ENCODE data around the gene MBD3. TPM values are rescaled to one million over a fixed set of nuclear protein-coding genes. Genes with fewer than 3 reads are reported as not detected.

Gene MBD3
- total and polyA plus RNA-seq, 2 of the 4 experiments (the other 2 are of a cell fraction): 42.5 to 66.3 TPM

GRCh38 chr19:1556390-1557070 is 36.1 kb downstream of the MBD3 start:
- in situ Hi-C loops (cut with MboI; ENCODE audit: low sequenced_read_pairs) (no loop called here), intact Hi-C loops (cut with micrococcal nuclease) (no loop called here), dilution Hi-C loops (cut with HindIII; ENCODE audit: low sequenced_read_pairs, unreplicated experiment) (no loop called here)
- no peak overlapping the region for H2BK20ac ChIP-seq (ENCODE audit: low read depth, low read length)
- ChIA-PET POLR2A (ENCODE audit: unreplicated experiment) (no interaction called here), CTCF (no interaction called here)
- H3K9me3 ChIP-seq (ENCODE audit: control insufficient read depth, insufficient read depth, low read length): no peaks in the 10 kb centered on the region
- H4K5ac ChIP-seq (ENCODE audit: low read depth, low read length): no peak overlapping the region
- H3K9ac ChIP-seq (ENCODE audit: low read depth, low read length): no peak overlapping the region
- H4K8ac ChIP-seq (ENCODE audit: low read depth in 2 of 2, low read length in 2 of 2): no peak overlapping the region
- no peak overlapping the region for H3K4ac ChIP-seq (ENCODE audit: low read depth, low read length)
- no peak overlapping the region for H4K91ac ChIP-seq (ENCODE audit: insufficient read depth, low read depth, low read length)
- H3K18ac ChIP-seq (ENCODE audit: low read depth, low read length): no peak overlapping the region
- H2BK5ac ChIP-seq (ENCODE audit: low read depth, low read length, poor library complexity, severe bottlenecking): no peak overlapping the region
- H3K4me1 ChIP-seq (ENCODE audit: control insufficient read depth, insufficient read depth, low read length): peaks cover 2% of the 10 kb centered on the region; the same call in 1 of the 2 replicates
- TF ChIP-seq SMC3 (IDR thresholded peaks at IDR 0.05; ENCODE audit: low read depth, low read length) (no peak), FOS (IDR thresholded peaks at IDR 0.05; ENCODE audit: low read depth, low read length) (no peak), MAZ (IDR thresholded peaks at IDR 0.05; ENCODE audit: borderline replicate concordance, low read depth, low read length) (no peak), POLR2A (IDR thresholded peaks at IDR 0.05; ENCODE audit: low read depth, low read length) (no peak), NFE2L2 (IDR thresholded peaks at IDR 0.05; ENCODE audit: low read depth, low read length) (no peak), RAD21 (IDR thresholded peaks at IDR 0.05; ENCODE audit: low read length) (no peak), RCOR1 (IDR thresholded peaks at IDR 0.05; ENCODE audit: insufficient replicate concordance, low read length) (no peak), RFX5 (IDR thresholded peaks at IDR 0.05; ENCODE audit: low read depth, low read length) (no peak)
- TF ChIP-seq, protein P1, sequence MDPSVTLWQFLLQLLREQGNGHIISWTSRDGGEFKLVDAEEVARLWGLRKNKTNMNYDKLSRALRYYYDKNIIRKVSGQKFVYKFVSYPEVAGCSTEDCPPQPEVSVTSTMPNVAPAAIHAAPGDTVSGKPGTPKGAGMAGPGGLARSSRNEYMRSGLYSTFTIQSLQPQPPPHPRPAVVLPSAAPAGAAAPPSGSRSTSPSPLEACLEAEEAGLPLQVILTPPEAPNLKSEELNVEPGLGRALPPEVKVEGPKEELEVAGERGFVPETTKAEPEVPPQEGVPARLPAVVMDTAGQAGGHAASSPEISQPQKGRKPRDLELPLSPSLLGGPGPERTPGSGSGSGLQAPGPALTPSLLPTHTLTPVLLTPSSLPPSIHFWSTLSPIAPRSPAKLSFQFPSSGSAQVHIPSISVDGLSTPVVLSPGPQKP (IDR thresholded peaks at IDR 0.05; ENCODE audit: borderline replicate concordance, low read depth, low read length): no peak
- TF ChIP-seq, protein P2, sequence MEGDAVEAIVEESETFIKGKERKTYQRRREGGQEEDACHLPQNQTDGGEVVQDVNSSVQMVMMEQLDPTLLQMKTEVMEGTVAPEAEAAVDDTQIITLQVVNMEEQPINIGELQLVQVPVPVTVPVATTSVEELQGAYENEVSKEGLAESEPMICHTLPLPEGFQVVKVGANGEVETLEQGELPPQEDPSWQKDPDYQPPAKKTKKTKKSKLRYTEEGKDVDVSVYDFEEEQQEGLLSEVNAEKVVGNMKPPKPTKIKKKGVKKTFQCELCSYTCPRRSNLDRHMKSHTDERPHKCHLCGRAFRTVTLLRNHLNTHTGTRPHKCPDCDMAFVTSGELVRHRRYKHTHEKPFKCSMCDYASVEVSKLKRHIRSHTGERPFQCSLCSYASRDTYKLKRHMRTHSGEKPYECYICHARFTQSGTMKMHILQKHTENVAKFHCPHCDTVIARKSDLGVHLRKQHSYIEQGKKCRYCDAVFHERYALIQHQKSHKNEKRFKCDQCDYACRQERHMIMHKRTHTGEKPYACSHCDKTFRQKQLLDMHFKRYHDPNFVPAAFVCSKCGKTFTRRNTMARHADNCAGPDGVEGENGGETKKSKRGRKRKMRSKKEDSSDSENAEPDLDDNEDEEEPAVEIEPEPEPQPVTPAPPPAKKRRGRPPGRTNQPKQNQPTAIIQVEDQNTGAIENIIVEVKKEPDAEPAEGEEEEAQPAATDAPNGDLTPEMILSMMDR (conservative IDR thresholded peaks at IDR 0.05; ENCODE audit: low read depth, low read length): no peak
- TF ChIP-seq, protein P3, sequence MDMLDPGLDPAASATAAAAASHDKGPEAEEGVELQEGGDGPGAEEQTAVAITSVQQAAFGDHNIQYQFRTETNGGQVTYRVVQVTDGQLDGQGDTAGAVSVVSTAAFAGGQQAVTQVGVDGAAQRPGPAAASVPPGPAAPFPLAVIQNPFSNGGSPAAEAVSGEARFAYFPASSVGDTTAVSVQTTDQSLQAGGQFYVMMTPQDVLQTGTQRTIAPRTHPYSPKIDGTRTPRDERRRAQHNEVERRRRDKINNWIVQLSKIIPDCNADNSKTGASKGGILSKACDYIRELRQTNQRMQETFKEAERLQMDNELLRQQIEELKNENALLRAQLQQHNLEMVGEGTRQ (IDR thresholded peaks at IDR 0.05; ENCODE audit: low read depth, low read length): no peak
- peaks cover 49% of the 10 kb centered on the region for H4K20me1 ChIP-seq (ENCODE audit: insufficient read depth, low read length)
- H3K4me3 ChIP-seq (ENCODE audit: insufficient read depth, low read depth, low read length): no peak overlapping the region
- H3K79me1 ChIP-seq (ENCODE audit: low read depth in 1 of 2, low read length in 2 of 2): peaks cover 9 to 43% of the 10 kb centered on the region in 2 experiments; a peak in 3 of 4 replicates
- no peak overlapping the region for H3K23ac ChIP-seq (ENCODE audit: low read depth, low read length)
- no peak overlapping the region for H3K14ac ChIP-seq (replicated peaks; ENCODE audit: low read depth, low read length)
- no peak overlapping the region for H3K27ac ChIP-seq (ENCODE audit: insufficient read depth, low read length)
- H2BK15ac ChIP-seq (ENCODE audit: low read depth, low read length): no peak overlapping the region
- BruUV-seq (replicated peaks): TSS peak; percentile 63
- no peak overlapping the region for H2AK5ac ChIP-seq (ENCODE audit: low read depth, low read length)
- no peak overlapping the region for H3K4me2 ChIP-seq (ENCODE audit: low read depth, low read length)
- H3K9me1 ChIP-seq (ENCODE audit: insufficient read depth, low read length): peaks cover 9% of the 10 kb centered on the region; the same call in 1 of the 2 replicates
- no peak for ATAC-seq (ENCODE audit: low read depth)
- peaks cover 29% of the 10 kb centered on the region for H3K36me3 ChIP-seq (ENCODE audit: control insufficient read depth, insufficient read depth, low read length)
- WGBS, 2 experiments (ENCODE audit: extremely low coverage in 2 of 2, insufficient read length in 1 of 2): 99% methylated on average over 34 of the region's 66 CpGs; no CpG with 5 or more reads in 1 of the 2 experiments
- no peak for DNase-seq
- H2BK120ac ChIP-seq (ENCODE audit: low read depth, low read length): no peak overlapping the region
- H2AFZ ChIP-seq (replicated peaks; ENCODE audit: low read length, poor library complexity): peak overlapping the region; percentile 21
- H3K27me3 ChIP-seq (ENCODE audit: control insufficient read depth, insufficient read depth, low read length): no peaks in the 10 kb centered on the region
- no peak overlapping the region for H3K56ac ChIP-seq (ENCODE audit: extremely low read depth, insufficient read depth, low read length)
- no peak overlapping the region for H2AK9ac ChIP-seq (replicated peaks; ENCODE audit: low read depth, low read length, poor library complexity)
